K562 (cell line): ENCODE measurements around the gene OLFM4.

Experiments
- CBX3 ChIP-seq, 2 experiments: IDR thresholded peaks; 1 replicate in 1 of 2; 2 replicates in 1 of 2; pipeline ENCODE4 v1.6.1; 2012; ENCODE audit warnings: inconsistent platforms in 2 of 2, low read length in 2 of 2, borderline replicate concordance in 1 of 2, control low read depth in 1 of 2
- EGR1 ChIP-seq: fragments of 450-650 bp; conservative IDR thresholded peaks from 2 replicates; pipeline ENCODE4 v1.6.1; 2017; ENCODE audit warnings: mild to moderate bottlenecking
- MXI1 ChIP-seq: IDR thresholded peaks from 2 replicates; pipeline ENCODE4 v1.6.1; 2011; ENCODE audit warnings: low read depth, mild to moderate bottlenecking, improper control_type of control experiment, low read length
- NCOA2 ChIP-seq, 2 experiments: fragments of 450-650 bp; IDR thresholded peaks; 2 replicates each; pipeline ENCODE4 v1.6.1; 2018; ENCODE audit warnings: mild to moderate bottlenecking in 2 of 2, moderate library complexity in 1 of 2; ENCODE audit not compliant: partially characterized antibody in 2 of 2
- ZNF212 ChIP-seq: fragments of 450-650 bp; formaldehyde crosslinking; IDR thresholded peaks from 2 replicates; pipeline ENCODE4 v1.4.0; 2020; ENCODE audit warnings: mild to moderate bottlenecking
- ZNF77 ChIP-seq: fragments of 250-450 bp; sonication (Bioruptor Pico); IDR thresholded peaks from 2 replicates; pipeline ENCODE4 v1.5.0; 2020
- TF ChIP-seq, protein P1 (sequence below), 3 experiments: IDR thresholded peaks in 2 of 3; conservative IDR thresholded peaks in 1 of 3; 2 replicates each; pipeline ENCODE4 v1.5.1; 2011 to 2012; ENCODE audit warnings: low read length in 3 of 3, mild to moderate bottlenecking in 3 of 3, control low read depth in 2 of 3, improper control_type of control experiment in 1 of 3, inconsistent platforms in 1 of 3, low read depth in 1 of 3, mixed read lengths in 1 of 3, moderate library complexity in 1 of 3; ENCODE audit not compliant: insufficient read depth in 2 of 3

DNA sequence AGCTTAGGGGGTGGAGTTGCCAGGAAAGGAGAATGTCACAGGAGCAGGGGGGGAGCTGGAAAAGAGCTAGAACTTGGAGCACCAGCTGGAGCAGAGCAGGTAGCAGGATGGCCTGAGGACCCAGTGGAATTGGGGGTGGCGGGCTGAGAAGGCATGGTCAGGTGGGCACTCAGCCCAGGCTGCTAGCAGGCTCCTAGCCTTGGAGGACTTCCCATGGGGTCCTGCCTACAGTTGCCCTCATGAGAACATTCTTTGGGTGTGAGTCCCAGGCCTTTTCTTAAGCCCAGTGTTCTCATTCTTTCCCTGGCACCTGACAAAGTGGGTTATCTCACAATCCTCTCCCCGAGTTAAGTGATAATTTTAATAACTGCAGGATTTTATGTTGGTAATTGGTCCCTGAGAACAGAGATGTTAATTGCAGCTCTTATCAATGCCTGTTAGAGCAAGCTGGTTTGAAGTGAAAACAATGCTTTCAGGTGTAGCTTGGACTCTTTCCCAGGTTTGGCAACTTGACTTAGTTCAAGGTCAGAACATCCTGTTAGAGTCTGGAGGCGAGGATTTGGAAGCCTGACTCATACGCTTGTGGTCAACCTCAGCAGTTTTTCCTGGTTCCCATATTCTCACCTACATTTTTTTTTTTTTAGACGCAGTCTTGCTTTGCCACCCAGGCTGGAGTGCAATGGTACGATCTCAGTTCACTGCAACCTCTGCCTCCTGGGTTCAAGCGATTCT is 18.1 kb upstream of the OLFM4 start:
- no peak for TF ChIP-seq EGR1
- TF ChIP-seq, protein P1, sequence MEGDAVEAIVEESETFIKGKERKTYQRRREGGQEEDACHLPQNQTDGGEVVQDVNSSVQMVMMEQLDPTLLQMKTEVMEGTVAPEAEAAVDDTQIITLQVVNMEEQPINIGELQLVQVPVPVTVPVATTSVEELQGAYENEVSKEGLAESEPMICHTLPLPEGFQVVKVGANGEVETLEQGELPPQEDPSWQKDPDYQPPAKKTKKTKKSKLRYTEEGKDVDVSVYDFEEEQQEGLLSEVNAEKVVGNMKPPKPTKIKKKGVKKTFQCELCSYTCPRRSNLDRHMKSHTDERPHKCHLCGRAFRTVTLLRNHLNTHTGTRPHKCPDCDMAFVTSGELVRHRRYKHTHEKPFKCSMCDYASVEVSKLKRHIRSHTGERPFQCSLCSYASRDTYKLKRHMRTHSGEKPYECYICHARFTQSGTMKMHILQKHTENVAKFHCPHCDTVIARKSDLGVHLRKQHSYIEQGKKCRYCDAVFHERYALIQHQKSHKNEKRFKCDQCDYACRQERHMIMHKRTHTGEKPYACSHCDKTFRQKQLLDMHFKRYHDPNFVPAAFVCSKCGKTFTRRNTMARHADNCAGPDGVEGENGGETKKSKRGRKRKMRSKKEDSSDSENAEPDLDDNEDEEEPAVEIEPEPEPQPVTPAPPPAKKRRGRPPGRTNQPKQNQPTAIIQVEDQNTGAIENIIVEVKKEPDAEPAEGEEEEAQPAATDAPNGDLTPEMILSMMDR (IDR thresholded peaks at IDR 0.05 in 2 of 3, conservative IDR thresholded peaks at IDR 0.05 in 1 of 3; ENCODE audit: insufficient read depth in 2 of 3, low read depth in 1 of 3, low read length in 3 of 3) = no peak
- TF ChIP-seq ZNF212 (CRISPR knock-in tag) = no peak
- TF ChIP-seq ZNF77 = no peak
- no peak for TF ChIP-seq CBX3 (IDR thresholded peaks at IDR 0.05; ENCODE audit: borderline replicate concordance in 1 of 2, low read length in 2 of 2)
- no peak for TF ChIP-seq MXI1
- no peak for TF ChIP-seq NCOA2 (IDR thresholded peaks at IDR 0.05; ENCODE audit: partially characterized antibody in 2 of 2)
